ENCODE data around the gene METTL4.

DNA sequence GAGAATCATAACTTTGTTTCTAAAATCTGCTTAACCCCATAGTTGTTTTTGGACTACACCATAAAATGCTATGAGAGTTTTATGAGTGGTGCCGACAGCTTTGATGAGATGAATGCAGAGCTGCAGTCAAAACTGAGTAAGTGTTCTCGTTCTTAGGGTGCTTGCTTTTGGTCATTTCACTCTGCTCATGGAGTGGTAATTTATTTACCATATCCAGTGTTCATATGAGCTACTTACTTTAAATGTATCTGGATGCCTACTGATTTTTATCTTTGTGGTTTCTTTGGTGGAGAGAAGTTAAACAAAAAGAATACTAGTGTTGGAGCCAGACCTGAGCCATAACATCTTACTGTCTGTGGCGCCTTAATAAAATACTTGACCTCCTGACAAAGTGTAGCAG is 16.5 kb upstream of the METTL4 start:
- TF ChIP-seq, protein P1, sequence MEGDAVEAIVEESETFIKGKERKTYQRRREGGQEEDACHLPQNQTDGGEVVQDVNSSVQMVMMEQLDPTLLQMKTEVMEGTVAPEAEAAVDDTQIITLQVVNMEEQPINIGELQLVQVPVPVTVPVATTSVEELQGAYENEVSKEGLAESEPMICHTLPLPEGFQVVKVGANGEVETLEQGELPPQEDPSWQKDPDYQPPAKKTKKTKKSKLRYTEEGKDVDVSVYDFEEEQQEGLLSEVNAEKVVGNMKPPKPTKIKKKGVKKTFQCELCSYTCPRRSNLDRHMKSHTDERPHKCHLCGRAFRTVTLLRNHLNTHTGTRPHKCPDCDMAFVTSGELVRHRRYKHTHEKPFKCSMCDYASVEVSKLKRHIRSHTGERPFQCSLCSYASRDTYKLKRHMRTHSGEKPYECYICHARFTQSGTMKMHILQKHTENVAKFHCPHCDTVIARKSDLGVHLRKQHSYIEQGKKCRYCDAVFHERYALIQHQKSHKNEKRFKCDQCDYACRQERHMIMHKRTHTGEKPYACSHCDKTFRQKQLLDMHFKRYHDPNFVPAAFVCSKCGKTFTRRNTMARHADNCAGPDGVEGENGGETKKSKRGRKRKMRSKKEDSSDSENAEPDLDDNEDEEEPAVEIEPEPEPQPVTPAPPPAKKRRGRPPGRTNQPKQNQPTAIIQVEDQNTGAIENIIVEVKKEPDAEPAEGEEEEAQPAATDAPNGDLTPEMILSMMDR (IDR thresholded peaks at IDR 0.05; ENCODE audit: insufficient read depth, low read length) = no peak
- TF ChIP-seq SPI1 (IDR thresholded peaks at IDR 0.05; ENCODE audit: borderline replicate concordance, low read depth) = no peak
- TF ChIP-seq POLR2AphosphoS5 (IDR thresholded peaks at IDR 0.05; ENCODE audit: low read depth) = no peak
